GM19328 (cell line): ENCODE measurements around the gene SREBF1.

Experiments
- ATAC-seq: cut with Tn5 transposase; IDR thresholded peaks from one replicate; pipeline ENCODE4 v1.9.1; 2021; ENCODE audit warnings: mild to moderate bottlenecking, moderate library complexity; ENCODE audit not compliant: unreplicated experiment

Gene SREBF1

GRCh38 chr17:17783116-17783824 is 53.5 kb downstream of the SREBF1 start:
- ATAC-seq: peak; percentile 51

- ATAC-seq: no peak
These were observed 54.2 kb downstream of the SREBF1 start for GRCh38 chr17:17782523-17783115.

GRCh38 chr17:17781591-17782496 is 54.9 kb downstream of the SREBF1 start:
- ATAC-seq: no peak

GRCh38 chr17:17780922-17781590 is 55.7 kb downstream of the SREBF1 start:
- no peak for ATAC-seq

GRCh38 chr17:17779015-17779611 is 57.7 kb downstream of the SREBF1 start:
- no peak for ATAC-seq

- no peak for ATAC-seq
These were observed 58.3 kb downstream of the SREBF1 start for GRCh38 chr17:17778308-17779014.

GRCh38 chr17:17776889-17777288 is 59.9 kb downstream of the SREBF1 start:
- no peak for ATAC-seq

GRCh38 chr17:17774009-17774881 is 62.5 kb downstream of the SREBF1 start:
- no peak for ATAC-seq

GRCh38 chr17:17772231-17772630 is 64.6 kb downstream of the SREBF1 start:
- no peak for ATAC-seq

- no peak for ATAC-seq
These were observed 65.1 kb downstream of the SREBF1 start for GRCh38 chr17:17771498-17772201.

GRCh38 chr17:17770632-17771044 is 66.1 kb downstream of the SREBF1 start:
- no peak for ATAC-seq

- no peak for ATAC-seq
These were observed 66.7 kb downstream of the SREBF1 start for GRCh38 chr17:17769869-17770631.

GRCh38 chr17:17768424-17769088 is 68.2 kb downstream of the SREBF1 start:
- ATAC-seq: no peak

- no peak for ATAC-seq
These were observed 68.8 kb downstream of the SREBF1 start for GRCh38 chr17:17767887-17768418.

- no peak for ATAC-seq
These were observed 69.5 kb downstream of the SREBF1 start for GRCh38 chr17:17767154-17767869.

GRCh38 chr17:17766744-17767120 is 70.1 kb downstream of the SREBF1 start:
- no peak for ATAC-seq
